ENCODE data around the gene NME2.

The NME2 gene

DNA sequence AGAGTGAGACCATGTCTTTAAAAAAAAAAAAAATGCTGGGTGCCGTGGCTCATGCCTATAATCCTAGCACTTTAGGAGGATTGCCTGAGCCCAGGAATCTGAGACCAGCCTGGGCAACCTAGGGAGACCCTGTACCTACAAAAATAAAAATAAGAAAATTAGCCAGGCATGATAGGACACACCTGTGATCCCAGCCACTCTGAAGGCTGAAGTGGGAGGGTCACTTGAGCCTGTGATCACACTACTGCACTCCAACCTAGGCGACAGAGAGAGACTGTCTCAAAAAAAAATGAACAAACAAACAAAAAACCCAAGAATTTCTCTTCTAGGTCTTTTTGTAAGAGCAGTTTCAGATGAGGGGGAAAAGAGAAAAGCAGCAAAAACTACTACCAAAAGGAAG, 34.6 kb downstream of the NME2 start:
- FAIRE-seq, result no peak
- no peak for DNase-seq (ENCODE audit: low spot score)

- DNase-seq (ENCODE audit: low spot score) (no peak), FAIRE-seq (no peak)
These were observed 37.6 kb downstream of the NME2 start for GRCh38 chr17:51203838-51204237.

GRCh38 chr17:51214920-51215319, 48.7 kb downstream of the NME2 start:
- FAIRE-seq, result no peak
- DNase-seq (ENCODE audit: low spot score), result no peak

DNA sequence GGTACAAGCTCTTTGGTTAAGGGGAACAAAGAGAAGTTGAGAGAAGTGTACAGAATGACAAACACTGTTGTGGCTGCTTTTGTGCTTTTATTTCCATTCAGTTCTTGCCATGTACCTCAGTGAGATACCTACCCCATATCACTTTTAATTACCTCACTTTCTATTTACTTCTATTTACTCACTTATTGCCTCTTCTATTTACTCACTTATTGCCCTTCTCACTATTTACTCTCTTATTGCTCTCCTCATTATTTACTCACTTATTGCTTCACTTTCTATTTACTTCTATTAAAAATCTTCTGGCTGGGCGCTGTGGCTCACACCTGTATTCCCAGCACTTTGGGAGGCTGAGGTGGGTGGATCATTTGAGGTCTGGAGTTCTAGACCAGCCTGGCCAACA, 51.7 kb downstream of the NME2 start:
- DNase-seq (ENCODE audit: low spot score) (no peak), FAIRE-seq (no peak)

DNA sequence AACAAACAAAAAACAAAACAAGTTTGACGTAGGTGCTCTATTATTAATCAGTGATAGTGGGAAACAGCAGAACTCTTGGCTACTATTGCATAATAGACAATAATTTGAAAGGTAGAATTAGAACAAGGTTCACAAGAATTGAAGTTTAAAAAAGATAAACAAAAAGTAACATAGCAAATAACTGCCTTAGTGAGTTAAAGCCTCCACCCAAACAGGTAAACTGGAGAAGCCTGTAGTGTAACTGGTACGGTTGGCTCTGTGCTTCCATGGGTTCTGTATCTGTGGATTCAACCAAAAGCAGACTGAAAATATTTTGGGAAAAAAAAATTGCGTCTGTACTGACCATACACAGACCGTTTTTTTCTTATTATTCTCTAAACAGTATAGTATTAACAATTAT, 55.1 kb downstream of the NME2 start:
- no peak for FAIRE-seq

More for the DNA sequence above, 55.1 kb downstream of the NME2 start:
- DNase-seq (ENCODE audit: low spot score), result no peak

Measured in urothelium cell line (cell line).